Panc1 (cell line): Measurements from ENCODE around the gene CNEP1R1. TPM values are rescaled to one million over a fixed set of nuclear protein-coding genes. Genes with fewer than 3 reads are reported as not detected.

Experiments
- ATAC-seq: fragments of 200-7000 bp; cut with Tn5 transposase; 2 replicates; pipeline ENCODE4 v1.9.1; 2020; ENCODE audit warnings: mild to moderate bottlenecking, moderate library complexity
- BruUV-seq: library from RNA; stranded (reverse); fragments of 400-500 nt; replicated peaks from 2 replicates; lab custom pipeline; 2021; lab: Mats Ljungman, UMichigan
- CTCF ChIA-PET: fragments of 300-600 bp; sonication (Branson Sonifier 250); formaldehyde crosslinking; loops from one replicate; lab custom pipeline; 2022; ENCODE audit warnings: antibody characterized with exemption; lab: Charles Lee
- POLR2A ChIA-PET: fragments of 300-600 bp; sonication (Branson Sonifier 250); formaldehyde crosslinking; loops from one replicate; lab custom pipeline; 2022; ENCODE audit warnings: antibody characterized with exemption; lab: Charles Lee
- DNase-seq: peaks from one replicate; pipeline ENCODE4 v3.0.0-alpha.2; 2010; ENCODE audit warnings: low read depth, low spot score
- H3K27ac ChIP-seq: 2 replicates; pipeline ENCODE4 v1.5.1; 2011; ENCODE audit warnings: mild to moderate bottlenecking, low read length, inconsistent platforms
- H3K27me3 ChIP-seq: fragments of 200-500 bp; sonication (Bioruptor generic); 2 replicates; pipeline ENCODE4 v1.6.0; 2014; ENCODE audit warnings: low read length, inconsistent platforms; ENCODE audit not compliant: control insufficient read depth, insufficient read depth
- H3K36me3 ChIP-seq: fragments of 200-500 bp; sonication (Bioruptor generic); 2 replicates; pipeline ENCODE4 v1.5.1; 2014; ENCODE audit warnings: inconsistent platforms, mild to moderate bottlenecking, low read length, moderate library complexity; ENCODE audit not compliant: control insufficient read depth, insufficient read depth
- H3K4me1 ChIP-seq: 2 replicates; pipeline ENCODE4 v1.5.1; 2011; ENCODE audit warnings: inconsistent platforms, mild to moderate bottlenecking, low read length, moderate library complexity; ENCODE audit not compliant: control insufficient read depth, insufficient read depth
- H3K4me3 ChIP-seq, 2 experiments: 2 replicates each; pipeline ENCODE4 v1.5.1; 2011 to 2012; ENCODE audit warnings: low read depth in 2 of 2, low read length in 2 of 2, mild to moderate bottlenecking in 2 of 2, inconsistent platforms in 1 of 2, moderate library complexity in 1 of 2
- H3K9me3 ChIP-seq: fragments of 200-500 bp; sonication (Bioruptor generic); 2 replicates; pipeline ENCODE4 v1.5.1; 2014; ENCODE audit warnings: low read depth, mild to moderate bottlenecking, inconsistent platforms, low read length, moderate library complexity; ENCODE audit not compliant: control insufficient read depth, insufficient read depth
- CTCF ChIP-seq: fragments of 450-650 bp; IDR thresholded peaks from 2 replicates; pipeline ENCODE4 v1.5.1; 2017; ENCODE audit warnings: mild to moderate bottlenecking
- POLR2AphosphoS5 ChIP-seq: IDR thresholded peaks from 2 replicates; pipeline ENCODE4 v1.6.1; 2012; ENCODE audit warnings: mild to moderate bottlenecking, low read depth, low read length, moderate library complexity
- SIN3A ChIP-seq: IDR thresholded peaks from 2 replicates; pipeline ENCODE4 v1.6.1; 2012; ENCODE audit warnings: low read depth, mild to moderate bottlenecking, low read length, moderate library complexity, borderline replicate concordance; ENCODE audit not compliant: insufficient read depth
- TCF7L2 ChIP-seq: IDR thresholded peaks from 2 replicates; pipeline ENCODE4 v1.6.1; 2011; ENCODE audit warnings: mild to moderate bottlenecking, low read depth, low read length, inconsistent platforms
- in situ Hi-C: cut with HindIII; loops from 2 replicates; pipeline ENCODE4 v1.10.0; 2016; ENCODE audit warnings: low sequenced_read_pairs, low pct_unique_long_range_greater_than_20kb
- intact Hi-C: fragments of 100-400 bp; cut with micrococcal nuclease; formaldehyde crosslinking; loops from one replicate; pipeline ENCODE4 v1.10.0; 2022; ENCODE audit not compliant: unreplicated experiment
- total RNA-seq: library from RNA; stranded (reverse); gene quantifications from one replicate; pipeline ENCODE4 v1.2.1, GENCODE V29; 2021; ENCODE audit not compliant: unreplicated experiment
- TF ChIP-seq, protein P1 (sequence below), 2 experiments: IDR thresholded peaks; 2 replicates each; pipeline ENCODE4 v1.6.1; 2011 to 2012; ENCODE audit warnings: low read depth in 2 of 2, control low read depth in 1 of 2, low read length in 1 of 2, mild to moderate bottlenecking in 1 of 2, moderate library complexity in 1 of 2; ENCODE audit not compliant: insufficient read depth in 1 of 2

Gene CNEP1R1
- total RNA-seq, 1 experiment from 2014 or later = 22.0 TPM

DNA sequence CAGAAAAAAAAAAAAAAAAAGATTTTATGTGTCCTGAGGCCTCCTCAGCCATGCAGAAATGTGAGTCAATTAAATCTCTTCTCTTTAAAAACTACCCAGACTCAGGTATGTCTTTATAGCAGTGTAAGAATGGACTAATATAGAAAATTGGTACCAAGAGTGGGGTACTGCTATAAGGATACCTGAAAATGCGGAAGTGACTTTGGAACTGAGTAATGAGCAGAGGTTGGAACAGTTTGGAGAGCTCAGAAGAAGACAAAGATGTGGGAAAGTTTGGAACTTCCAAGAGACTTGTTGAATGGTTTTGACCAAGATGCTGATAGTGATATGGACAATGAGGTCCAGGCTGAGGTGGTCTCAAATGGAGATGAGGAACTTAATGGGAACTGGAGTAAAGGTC lies 17.3 kb upstream of the CNEP1R1 start:
- ATAC-seq (no peak), DNase-seq (no peak)
- no peaks in the 10 kb centered on the region for H3K27me3 ChIP-seq
- no peaks in the 10 kb centered on the region for H3K9me3 ChIP-seq
- BruUV-seq = no TSS peak
- H3K27ac ChIP-seq = no peak overlapping the region
- intact Hi-C loops = no loop called here
- H3K4me1 ChIP-seq = no peaks in the 10 kb centered on the region
- POLR2A ChIA-PET = no interaction called here
- no peak overlapping the region for H3K4me3 ChIP-seq
- TF ChIP-seq CTCF = no peak
- no peak for TF ChIP-seq TCF7L2
- TF ChIP-seq POLR2AphosphoS5 = no peak
- TF ChIP-seq, protein P1, sequence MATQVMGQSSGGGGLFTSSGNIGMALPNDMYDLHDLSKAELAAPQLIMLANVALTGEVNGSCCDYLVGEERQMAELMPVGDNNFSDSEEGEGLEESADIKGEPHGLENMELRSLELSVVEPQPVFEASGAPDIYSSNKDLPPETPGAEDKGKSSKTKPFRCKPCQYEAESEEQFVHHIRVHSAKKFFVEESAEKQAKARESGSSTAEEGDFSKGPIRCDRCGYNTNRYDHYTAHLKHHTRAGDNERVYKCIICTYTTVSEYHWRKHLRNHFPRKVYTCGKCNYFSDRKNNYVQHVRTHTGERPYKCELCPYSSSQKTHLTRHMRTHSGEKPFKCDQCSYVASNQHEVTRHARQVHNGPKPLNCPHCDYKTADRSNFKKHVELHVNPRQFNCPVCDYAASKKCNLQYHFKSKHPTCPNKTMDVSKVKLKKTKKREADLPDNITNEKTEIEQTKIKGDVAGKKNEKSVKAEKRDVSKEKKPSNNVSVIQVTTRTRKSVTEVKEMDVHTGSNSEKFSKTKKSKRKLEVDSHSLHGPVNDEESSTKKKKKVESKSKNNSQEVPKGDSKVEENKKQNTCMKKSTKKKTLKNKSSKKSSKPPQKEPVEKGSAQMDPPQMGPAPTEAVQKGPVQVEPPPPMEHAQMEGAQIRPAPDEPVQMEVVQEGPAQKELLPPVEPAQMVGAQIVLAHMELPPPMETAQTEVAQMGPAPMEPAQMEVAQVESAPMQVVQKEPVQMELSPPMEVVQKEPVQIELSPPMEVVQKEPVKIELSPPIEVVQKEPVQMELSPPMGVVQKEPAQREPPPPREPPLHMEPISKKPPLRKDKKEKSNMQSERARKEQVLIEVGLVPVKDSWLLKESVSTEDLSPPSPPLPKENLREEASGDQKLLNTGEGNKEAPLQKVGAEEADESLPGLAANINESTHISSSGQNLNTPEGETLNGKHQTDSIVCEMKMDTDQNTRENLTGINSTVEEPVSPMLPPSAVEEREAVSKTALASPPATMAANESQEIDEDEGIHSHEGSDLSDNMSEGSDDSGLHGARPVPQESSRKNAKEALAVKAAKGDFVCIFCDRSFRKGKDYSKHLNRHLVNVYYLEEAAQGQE (IDR thresholded peaks at IDR 0.05; ENCODE audit: insufficient read depth in 1 of 2, low read depth in 2 of 2, low read length in 1 of 2) = no peak
- TF ChIP-seq SIN3A = no peak
- H3K36me3 ChIP-seq = no peaks in the 10 kb centered on the region
- in situ Hi-C loops = no loop called here
- CTCF ChIA-PET = no interaction called here

DNA sequence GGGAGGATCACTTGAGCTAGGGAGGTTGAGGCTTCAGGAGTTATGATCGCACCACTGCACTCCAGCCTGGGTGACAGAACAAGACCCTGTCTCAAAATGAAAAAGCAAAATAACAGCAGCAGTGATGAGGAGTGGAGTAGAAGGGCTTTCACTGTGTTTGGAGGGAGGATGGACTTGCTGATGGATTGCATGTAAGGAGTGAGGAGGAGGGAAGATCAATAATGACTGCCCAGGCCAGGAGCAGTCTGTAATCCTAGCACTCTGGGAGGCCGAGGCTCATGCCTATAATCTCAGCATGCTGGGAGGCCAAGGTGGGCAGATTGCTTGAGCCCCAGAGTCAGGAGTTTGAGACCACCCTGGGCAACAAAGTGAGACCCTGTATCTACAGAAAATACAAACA lies 14.8 kb upstream of the CNEP1R1 start:
- no peaks in the 10 kb centered on the region for H3K4me1 ChIP-seq
- intact Hi-C loops = no loop called here
- no peak overlapping the region for H3K27ac ChIP-seq
- H3K4me3 ChIP-seq = no peak overlapping the region
- BruUV-seq = no TSS peak
- no peak for TF ChIP-seq SIN3A
- no peak for TF ChIP-seq TCF7L2
- TF ChIP-seq, protein P1 (IDR thresholded peaks at IDR 0.05; ENCODE audit: insufficient read depth in 1 of 2, low read depth in 2 of 2, low read length in 1 of 2) = no peak
- no peak for TF ChIP-seq POLR2AphosphoS5
- no peak for TF ChIP-seq CTCF
- no peaks in the 10 kb centered on the region for H3K9me3 ChIP-seq
- no peaks in the 10 kb centered on the region for H3K36me3 ChIP-seq
- CTCF ChIA-PET = no interaction called here
- ATAC-seq (no peak), DNase-seq (no peak)
- POLR2A ChIA-PET = no interaction called here
- H3K27me3 ChIP-seq = no peaks in the 10 kb centered on the region
- in situ Hi-C loops = no loop called here
